ENCODE data around the gene MALT1. TPM values are rescaled to one million over a fixed set of nuclear protein-coding genes. Genes with fewer than 3 reads are reported as not detected.

The MALT1 gene
- total and polyA plus RNA-seq, 9 of the 15 experiments (the other 6 are each of a cell fraction or from before 2014, with no cell fraction given), result 0.14 to 1.6 (median 0.32) TPM

- TF ChIP-seq, protein P1, sequence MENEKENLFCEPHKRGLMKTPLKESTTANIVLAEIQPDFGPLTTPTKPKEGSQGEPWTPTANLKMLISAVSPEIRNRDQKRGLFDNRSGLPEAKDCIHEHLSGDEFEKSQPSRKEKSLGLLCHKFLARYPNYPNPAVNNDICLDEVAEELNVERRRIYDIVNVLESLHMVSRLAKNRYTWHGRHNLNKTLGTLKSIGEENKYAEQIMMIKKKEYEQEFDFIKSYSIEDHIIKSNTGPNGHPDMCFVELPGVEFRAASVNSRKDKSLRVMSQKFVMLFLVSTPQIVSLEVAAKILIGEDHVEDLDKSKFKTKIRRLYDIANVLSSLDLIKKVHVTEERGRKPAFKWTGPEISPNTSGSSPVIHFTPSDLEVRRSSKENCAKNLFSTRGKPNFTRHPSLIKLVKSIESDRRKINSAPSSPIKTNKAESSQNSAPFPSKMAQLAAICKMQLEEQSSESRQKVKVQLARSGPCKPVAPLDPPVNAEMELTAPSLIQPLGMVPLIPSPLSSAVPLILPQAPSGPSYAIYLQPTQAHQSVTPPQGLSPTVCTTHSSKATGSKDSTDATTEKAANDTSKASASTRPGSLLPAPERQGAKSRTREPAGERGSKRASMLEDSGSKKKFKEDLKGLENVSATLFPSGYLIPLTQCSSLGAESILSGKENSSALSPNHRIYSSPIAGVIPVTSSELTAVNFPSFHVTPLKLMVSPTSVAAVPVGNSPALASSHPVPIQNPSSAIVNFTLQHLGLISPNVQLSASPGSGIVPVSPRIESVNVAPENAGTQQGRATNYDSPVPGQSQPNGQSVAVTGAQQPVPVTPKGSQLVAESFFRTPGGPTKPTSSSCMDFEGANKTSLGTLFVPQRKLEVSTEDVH (IDR thresholded peaks at IDR 0.05; ENCODE audit: low read depth, partially characterized antibody), result no peak
- no peak for TF ChIP-seq ZNF124 (CRISPR knock-in tag; IDR thresholded peaks at IDR 0.05)
- TF ChIP-seq, protein P2, sequence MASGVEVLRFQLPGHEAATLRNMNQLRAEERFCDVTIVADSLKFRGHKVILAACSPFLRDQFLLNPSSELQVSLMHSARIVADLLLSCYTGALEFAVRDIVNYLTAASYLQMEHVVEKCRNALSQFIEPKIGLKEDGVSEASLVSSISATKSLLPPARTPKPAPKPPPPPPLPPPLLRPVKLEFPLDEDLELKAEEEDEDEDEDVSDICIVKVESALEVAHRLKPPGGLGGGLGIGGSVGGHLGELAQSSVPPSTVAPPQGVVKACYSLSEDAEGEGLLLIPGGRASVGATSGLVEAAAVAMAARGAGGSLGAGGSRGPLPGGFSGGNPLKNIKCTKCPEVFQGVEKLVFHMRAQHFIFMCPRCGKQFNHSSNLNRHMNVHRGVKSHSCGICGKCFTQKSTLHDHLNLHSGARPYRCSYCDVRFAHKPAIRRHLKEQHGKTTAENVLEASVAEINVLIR (CRISPR knock-in tag; IDR thresholded peaks at IDR 0.05), result no peak
- no peak for TF ChIP-seq RBM22 (IDR thresholded peaks at IDR 0.05; ENCODE audit: low read depth, low read length, poor library complexity, severe bottlenecking)
- no peak for TF ChIP-seq CREM (IDR thresholded peaks at IDR 0.05; ENCODE audit: low read depth)
Observed at GRCh38 chr18:58714821-58715220, 43.6 kb downstream of the MALT1 start (continued).

- Histone ChIP-seq H3K36me3 (ENCODE audit: control insufficient read depth, insufficient read depth, low read length) (no peaks in the 10 kb centered on the region), H4K20me1 (replicated peaks; ENCODE audit: control insufficient read depth, insufficient read depth, low read length) (no peaks in the 10 kb centered on the region), H3K9me3 (replicated peaks; ENCODE audit: control insufficient read depth, insufficient read depth, low read depth, low read length) (no peaks in the 10 kb centered on the region), H3K9me1 (ENCODE audit: control insufficient read depth, insufficient read depth, low read length) (no peaks in the 10 kb centered on the region), H3K79me2 (ENCODE audit: control insufficient read depth, insufficient read depth, low read length) (no peaks in the 10 kb centered on the region), H3K4me2 (ENCODE audit: insufficient read depth, low read length) (no peak overlapping the region), H3K4me1 (replicated peaks in 1 of 2; ENCODE audit: control insufficient read depth in 2 of 2, insufficient read depth in 2 of 2, low read length in 2 of 2) (no peaks in the 10 kb centered on the region), H2AFZ (ENCODE audit: low read depth, low read length) (no peak overlapping the region), H3K4me3 (no peak overlapping the region), H3K9ac (ENCODE audit: insufficient read depth in 1 of 2, low read depth in 2 of 2, low read length in 2 of 2) (no peak overlapping the region), H3K27ac (ENCODE audit: extremely low read depth, low read depth, low read length) (no peak overlapping the region), H3K27me3 (ENCODE audit: control insufficient read depth in 2 of 2, insufficient read depth in 2 of 2, low read length in 2 of 2) (no peaks in the 10 kb centered on the region; a peak in 1 of 5 replicates)
- CTCF ChIA-PET (ENCODE audit: low intra/inter-chr PET ratio), result no interaction called here
- ATAC-seq (no peak), DNase-seq (ENCODE audit: extremely low read depth in 1 of 4, low spot score in 3 of 4) (no peak), FAIRE-seq (no peak)
- no peak for TF ChIP-seq MLLT1 (IDR thresholded peaks at IDR 0.05)
- no peak for TF ChIP-seq STAT5A (IDR thresholded peaks at IDR 0.05; ENCODE audit: borderline replicate concordance, low read length)
- TF ChIP-seq, protein P3, sequence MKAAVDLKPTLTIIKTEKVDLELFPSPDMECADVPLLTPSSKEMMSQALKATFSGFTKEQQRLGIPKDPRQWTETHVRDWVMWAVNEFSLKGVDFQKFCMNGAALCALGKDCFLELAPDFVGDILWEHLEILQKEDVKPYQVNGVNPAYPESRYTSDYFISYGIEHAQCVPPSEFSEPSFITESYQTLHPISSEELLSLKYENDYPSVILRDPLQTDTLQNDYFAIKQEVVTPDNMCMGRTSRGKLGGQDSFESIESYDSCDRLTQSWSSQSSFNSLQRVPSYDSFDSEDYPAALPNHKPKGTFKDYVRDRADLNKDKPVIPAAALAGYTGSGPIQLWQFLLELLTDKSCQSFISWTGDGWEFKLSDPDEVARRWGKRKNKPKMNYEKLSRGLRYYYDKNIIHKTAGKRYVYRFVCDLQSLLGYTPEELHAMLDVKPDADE (conservative IDR thresholded peaks at IDR 0.05; ENCODE audit: control insufficient read depth, low read depth, low read length), result no peak
- no peak for TF ChIP-seq TEAD2 (tag; IDR thresholded peaks at IDR 0.05)
- TF ChIP-seq, protein P4, sequence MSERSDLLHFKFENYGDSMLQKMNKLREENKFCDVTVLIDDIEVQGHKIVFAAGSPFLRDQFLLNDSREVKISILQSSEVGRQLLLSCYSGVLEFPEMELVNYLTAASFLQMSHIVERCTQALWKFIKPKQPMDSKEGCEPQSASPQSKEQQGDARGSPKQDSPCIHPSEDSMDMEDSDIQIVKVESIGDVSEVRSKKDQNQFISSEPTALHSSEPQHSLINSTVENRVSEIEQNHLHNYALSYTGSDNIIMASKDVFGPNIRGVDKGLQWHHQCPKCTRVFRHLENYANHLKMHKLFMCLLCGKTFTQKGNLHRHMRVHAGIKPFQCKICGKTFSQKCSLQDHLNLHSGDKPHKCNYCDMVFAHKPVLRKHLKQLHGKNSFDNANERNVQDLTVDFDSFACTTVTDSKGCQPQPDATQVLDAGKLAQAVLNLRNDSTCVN (CRISPR knock-in tag; IDR thresholded peaks at IDR 0.05), result no peak
- TF ChIP-seq U2AF1 (optimal IDR thresholded peaks at IDR 0.05; ENCODE audit: low read depth, low read length), result no peak
- no peak for TF ChIP-seq ZNF395 (CRISPR knock-in tag; IDR thresholded peaks at IDR 0.05)
- no TSS peak for BruUV-seq (replicated peaks)
- in situ Hi-C loops (cut with MboI), result no loop called here
- POLR2A ChIA-PET, result no interaction called here
- intact Hi-C loops (cut with micrococcal nuclease), result no loop called here
- 5% methylated on average over 2 of the region's 2 CpGs for WGBS (ENCODE audit: insufficient coverage, low coverage, missing lambda C conversion rate)
Observed at GRCh38 chr18:58715540-58715939, 44.3 kb downstream of the MALT1 start.

Data from K562 (cell line).